Stomach (tissue), 4 donors: ENCODE measurements around the gene TBX21.

Experiments used
- POLR2A ChIP-seq, 4 donors: fragments of 450-650 bp; IDR thresholded peaks; one replicate each; pipeline ENCODE4 v1.6.1; 2016; ENCODE audit warnings: antibody characterized with exemption in 4 of 4, control low read depth in 2 of 4, mild to moderate bottlenecking in 1 of 4, moderate library complexity in 1 of 4
- TF ChIP-seq, protein P1 (sequence below), 7 experiments: fragments of 450-650 bp in 4 of 7; fragments of 200-600 bp in 3 of 7; sonication (generic) in 3 of 7; IDR thresholded peaks; one replicate each; pipeline ENCODE4 v1.5.1; 2016 to 2019; ENCODE audit warnings: antibody characterized with exemption in 7 of 7, control low read depth in 2 of 7, mild to moderate bottlenecking in 1 of 7

DNA sequence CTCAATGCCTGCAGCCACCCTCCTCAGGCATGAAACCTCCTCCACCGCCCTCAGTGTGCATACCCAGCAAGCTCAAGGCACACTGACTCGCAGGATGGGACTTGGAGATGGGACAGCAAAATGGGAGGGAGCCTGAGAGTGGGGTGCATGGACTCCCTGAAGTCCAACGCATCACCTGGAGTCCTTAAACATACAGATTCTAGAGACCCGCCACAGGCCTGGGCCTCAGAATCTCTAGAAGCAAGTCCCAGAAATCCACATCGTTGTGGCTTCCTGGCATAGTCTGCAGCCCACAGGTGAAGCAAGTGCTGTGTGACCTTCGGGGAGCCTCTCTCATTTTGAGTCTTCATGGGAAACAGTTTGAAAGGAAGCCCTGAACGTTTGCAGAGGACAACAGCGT lies 3.6 kb upstream of the TBX21 start:
- TF ChIP-seq, protein P1, sequence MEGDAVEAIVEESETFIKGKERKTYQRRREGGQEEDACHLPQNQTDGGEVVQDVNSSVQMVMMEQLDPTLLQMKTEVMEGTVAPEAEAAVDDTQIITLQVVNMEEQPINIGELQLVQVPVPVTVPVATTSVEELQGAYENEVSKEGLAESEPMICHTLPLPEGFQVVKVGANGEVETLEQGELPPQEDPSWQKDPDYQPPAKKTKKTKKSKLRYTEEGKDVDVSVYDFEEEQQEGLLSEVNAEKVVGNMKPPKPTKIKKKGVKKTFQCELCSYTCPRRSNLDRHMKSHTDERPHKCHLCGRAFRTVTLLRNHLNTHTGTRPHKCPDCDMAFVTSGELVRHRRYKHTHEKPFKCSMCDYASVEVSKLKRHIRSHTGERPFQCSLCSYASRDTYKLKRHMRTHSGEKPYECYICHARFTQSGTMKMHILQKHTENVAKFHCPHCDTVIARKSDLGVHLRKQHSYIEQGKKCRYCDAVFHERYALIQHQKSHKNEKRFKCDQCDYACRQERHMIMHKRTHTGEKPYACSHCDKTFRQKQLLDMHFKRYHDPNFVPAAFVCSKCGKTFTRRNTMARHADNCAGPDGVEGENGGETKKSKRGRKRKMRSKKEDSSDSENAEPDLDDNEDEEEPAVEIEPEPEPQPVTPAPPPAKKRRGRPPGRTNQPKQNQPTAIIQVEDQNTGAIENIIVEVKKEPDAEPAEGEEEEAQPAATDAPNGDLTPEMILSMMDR (IDR thresholded peaks at IDR 0.05), result no peak
- no peak for TF ChIP-seq POLR2A (IDR thresholded peaks at IDR 0.05)
